SK-N-DZ (cell line): ENCODE data around the gene BBLN.
"Not testable (repeated sequence)": the region's sequence is repeated elsewhere in the genome, so short reads cannot be mapped to it uniquely, and the experiment has no call there.

Source experiments
- DNase-seq: peaks from one replicate; pipeline ENCODE4 v3.0.0-alpha.2; 2015; ENCODE audit warnings: low spot score

The BBLN gene

GRCh38 chr9:128162215-128163026 is 2.4 kb downstream of the BBLN start:
- no peak for DNase-seq

- DNase-seq = no peak
Measured at GRCh38 chr9:128163027-128163515, 3.0 kb downstream of the BBLN start.

- DNase-seq = no peak
Measured at GRCh38 chr9:128163523-128164306, 3.6 kb downstream of the BBLN start.

DNA sequence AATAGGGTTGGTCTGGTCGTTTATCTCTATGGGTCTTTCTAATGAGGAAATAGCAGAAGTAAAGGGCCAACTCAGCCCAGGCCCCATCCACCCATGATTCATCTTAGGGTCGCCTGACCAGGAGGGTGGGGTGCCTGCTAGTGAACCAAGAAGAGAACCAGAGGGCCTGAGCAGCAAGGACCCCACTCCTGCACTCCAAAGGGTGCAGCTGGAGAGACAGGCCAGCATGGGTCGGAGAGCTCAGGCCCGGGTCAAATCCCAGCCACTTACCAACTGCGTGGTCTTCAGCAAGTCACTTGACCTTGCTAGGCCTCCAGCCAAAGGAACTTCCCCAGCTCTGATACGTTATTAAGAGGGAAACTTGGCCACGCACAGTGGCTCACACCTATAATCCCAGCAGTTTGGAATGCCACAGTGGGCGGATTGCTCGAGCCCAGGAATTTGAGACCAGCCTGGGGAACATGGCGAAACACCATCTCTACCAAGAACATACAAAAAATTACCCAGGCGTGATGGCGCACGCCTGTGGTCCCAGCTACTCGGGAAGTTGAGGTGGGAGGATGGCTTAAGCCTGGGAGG is 4.3 kb downstream of the BBLN start:
- no peak for DNase-seq

GRCh38 chr9:128166169-128166568 is 6.1 kb downstream of the BBLN start:
- DNase-seq = no peak

GRCh38 chr9:128167209-128167608 is 7.1 kb downstream of the BBLN start:
- DNase-seq = no peak

GRCh38 chr9:128168731-128169308 is 8.8 kb downstream of the BBLN start:
- DNase-seq = no peak

- no peak for DNase-seq
Measured at GRCh38 chr9:128169492-128169891, 9.4 kb downstream of the BBLN start.

DNA sequence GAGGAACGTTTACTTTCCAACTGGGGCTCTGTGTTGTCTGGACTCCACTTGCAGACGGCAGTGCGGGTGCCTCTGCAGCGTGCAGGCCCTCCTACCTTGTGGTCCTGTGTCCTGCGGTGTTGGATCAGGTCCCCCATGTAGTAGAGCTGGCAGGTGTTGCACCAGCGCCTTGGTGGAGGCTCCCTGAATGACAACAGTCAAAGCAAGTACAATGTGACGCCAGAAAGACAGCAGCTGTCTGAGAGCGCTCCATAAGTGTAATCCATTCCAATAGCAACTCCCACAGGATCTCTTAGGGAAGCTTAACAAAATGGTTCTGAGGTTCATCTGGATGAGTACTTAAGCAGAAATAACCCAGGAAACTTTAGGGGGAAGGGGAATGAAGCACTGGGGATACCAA is 9.9 kb downstream of the BBLN start:
- DNase-seq = no peak

DNA sequence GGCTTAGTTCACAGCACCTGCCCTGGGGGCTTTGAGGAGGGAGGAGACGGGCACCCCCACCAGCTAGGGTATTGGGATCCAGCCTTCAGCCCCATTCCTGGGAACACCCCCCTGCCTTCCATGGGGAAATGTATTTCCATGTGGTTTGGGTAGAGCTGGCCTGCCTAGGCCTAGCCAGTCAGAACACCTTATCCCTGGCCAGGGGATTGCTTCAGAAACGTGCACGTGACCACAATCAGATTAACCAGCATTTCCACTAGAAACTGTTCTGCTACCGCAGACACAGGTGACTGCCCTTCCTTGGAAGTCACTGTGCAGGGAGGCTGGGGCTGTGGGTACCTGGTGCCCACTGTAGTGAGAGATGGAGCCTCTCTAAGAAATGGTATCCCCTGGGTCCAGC is 14.0 kb downstream of the BBLN start:
- no peak for DNase-seq

- no peak for DNase-seq
Measured at GRCh38 chr9:128175102-128175563, 15.1 kb downstream of the BBLN start.

DNA sequence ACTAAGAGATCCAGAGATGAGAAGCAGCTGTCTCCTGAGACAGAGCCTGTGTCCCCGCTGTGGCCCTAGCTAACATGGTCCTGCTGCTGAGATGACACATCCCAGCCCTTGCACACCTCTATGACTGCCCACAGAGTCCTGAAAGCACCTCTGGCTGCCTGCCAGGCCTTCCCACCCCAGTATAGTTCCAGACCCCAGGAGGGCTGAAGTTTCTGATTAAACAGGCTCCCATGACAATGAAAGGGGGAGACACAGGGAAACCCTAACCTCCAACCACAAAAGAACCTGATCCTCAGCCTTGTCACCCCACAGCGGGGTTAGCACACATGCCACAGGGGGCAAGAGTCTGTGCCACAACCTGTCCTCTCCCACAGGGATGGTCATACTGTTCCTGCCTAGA is 15.7 kb downstream of the BBLN start:
- no peak for DNase-seq

DNA sequence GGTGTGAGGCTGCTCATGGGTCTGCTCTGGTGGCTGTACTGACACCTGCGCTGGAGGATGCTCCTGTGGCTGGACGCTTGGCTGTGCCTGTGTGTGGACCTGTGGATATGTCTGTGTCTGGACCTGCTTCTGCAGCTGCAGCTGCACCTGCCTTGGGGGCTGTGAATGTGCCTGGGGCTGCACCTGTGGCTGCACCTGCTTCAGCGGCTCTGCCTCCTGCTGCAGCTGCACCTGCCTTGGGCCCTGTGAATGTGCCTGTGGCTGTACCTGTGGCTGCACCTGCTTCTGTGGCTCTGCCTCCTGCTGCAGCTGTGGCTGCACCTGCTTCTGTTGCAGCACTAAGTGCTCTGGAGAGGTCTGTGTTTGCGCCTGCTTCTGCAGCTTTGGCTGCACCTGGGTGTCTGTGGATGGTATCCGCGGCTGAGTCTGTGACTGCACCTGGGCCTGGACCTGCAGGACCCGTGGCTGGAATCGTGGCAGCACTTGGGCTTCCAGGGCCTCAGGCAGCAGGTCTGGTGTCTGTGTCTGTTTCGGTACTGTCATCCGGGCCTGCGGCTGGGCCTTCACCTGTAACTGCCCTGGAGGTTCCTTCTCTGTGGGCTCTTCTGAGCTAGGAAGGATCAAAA is 18.9 kb downstream of the BBLN start:
- no peak for DNase-seq

GRCh38 chr9:128180001-128180400 is 19.9 kb downstream of the BBLN start:
- no peak for DNase-seq

DNA sequence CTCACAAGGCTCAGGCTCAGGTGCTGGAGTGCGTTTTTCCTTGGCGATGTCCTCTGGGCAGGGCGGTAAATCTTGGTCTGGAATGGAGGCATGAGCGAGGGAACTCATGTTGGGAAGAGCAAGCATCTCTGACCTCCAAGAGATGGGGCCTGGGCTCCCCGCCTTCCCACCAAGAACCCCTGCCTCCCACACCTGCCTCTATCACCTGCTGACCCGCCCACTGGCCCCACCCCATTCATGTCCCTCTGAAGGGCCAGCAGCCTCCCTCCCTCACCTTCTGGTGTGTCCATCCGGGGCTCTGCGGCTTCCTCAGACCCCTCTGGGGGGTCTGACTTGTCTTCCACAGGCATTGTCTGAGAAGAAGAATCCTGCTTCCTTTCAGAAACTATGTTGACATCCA is 20.4 kb downstream of the BBLN start:
- DNase-seq = no peak

DNA sequence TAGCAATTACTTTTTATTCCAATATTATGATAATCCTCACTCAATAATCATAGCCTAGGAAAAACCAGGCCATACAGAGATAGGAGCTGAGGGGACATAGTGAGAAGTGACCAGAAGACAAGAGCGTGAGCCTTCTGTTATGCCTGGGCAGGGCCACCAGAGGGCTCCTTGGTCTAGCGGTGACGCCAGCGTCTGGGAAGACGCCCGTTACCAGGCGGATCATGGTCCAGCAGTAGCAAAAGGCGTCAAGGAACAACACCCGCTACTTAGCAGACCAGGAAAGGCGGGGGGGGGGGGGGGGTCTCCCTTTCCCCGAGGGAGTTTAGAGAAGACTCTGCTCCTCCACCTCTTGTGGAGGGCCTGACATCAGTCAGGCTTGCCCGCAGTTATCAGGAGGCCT is 21.4 kb downstream of the BBLN start:
- DNase-seq = not testable (repeated sequence)

- no peak for DNase-seq
Measured at GRCh38 chr9:128182893-128183588, 23.0 kb downstream of the BBLN start.

DNA sequence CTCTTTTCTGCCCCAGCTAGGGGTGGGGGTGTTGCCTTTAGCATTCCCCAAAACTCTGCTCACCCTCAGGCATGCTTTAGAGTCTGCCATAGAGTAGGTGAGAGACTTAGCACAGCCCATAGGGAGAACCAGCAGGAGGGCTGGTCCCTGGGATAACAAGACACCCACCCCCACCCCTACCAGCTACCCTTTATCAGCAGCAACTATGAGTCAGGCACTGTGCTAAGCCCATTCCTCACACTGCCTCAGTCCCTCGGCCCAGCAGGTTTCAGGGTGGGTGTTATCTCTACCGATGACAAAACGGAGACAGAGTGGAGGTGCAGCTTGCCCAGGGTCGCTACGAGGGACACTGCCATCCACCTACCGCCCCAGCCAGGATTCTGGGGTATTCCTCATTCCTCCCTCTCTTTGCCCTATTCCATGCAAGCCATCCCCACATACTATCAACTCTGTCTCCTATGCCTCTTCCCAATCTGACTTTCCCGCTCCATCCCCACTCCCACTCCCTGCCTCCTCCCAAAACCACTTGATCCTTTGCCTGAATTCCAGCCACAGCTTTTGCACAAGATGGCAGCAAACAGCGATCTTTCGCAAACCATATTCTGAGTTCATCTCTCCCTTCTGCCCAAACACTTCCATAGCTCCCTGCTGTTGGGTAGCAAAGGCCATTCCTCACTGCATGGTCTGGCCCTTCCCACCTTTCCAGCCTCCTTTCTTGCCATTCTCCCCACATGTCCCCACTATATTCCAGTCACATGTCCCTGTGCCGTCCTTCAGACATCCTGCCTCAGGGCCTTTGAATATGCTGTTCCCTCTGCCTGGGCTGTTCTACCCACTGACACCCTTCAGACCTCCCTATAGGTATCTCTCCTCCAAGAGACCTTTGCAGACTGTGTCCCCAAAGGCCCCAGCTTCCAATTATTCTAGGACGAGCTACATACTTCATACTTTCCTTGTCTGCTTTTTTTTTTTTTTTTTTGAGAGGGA is 26.2 kb downstream of the BBLN start:
- DNase-seq = no peak

DNA sequence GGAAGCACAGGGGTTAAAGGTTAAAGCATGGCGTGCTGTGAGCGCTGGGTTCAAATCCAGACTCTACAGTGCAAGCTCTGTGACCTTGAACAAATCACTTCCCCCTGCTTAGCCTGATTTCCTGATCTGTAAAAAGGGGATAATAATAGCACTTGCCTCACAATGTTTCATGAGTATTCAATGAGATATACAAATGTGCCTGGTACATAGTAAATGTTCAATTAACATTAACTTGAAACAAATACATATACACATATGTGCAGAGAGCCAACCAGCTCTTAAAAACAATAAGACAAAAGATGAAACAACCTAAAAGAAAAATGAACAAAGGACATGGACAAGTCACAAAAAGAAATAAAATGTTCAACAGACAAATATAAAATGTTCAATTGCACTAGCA is 27.3 kb downstream of the BBLN start:
- no peak for DNase-seq

- no peak for DNase-seq
Measured at GRCh38 chr9:128188209-128188608, 28.1 kb downstream of the BBLN start.
